ENCODE results near the gene PNLIPRP1. TPM values are rescaled to one million over a fixed set of nuclear protein-coding genes. Genes with fewer than 3 reads are reported as not detected.

PNLIPRP1 gene
- total RNA-seq, 1 donor: not detected

- Histone ChIP-seq H4K20me1 (ENCODE audit: insufficient read depth, low read length) (no peaks in the 10 kb centered on the region), H3K9me3 (ENCODE audit: low read depth, low read length) (no peaks in the 10 kb centered on the region), H3K4me2 (ENCODE audit: insufficient read depth, low read length) (no peak within 1 kb of the TSS), H3K27ac (ENCODE audit: low read depth, low read length) (no peak within 1 kb of the TSS), H3K4me1 (ENCODE audit: insufficient read depth, low read length) (no peaks in the 10 kb centered on the region), H3K4me3 (ENCODE audit: insufficient read depth, low read length) (no peak within 1 kb of the TSS), H3K79me2 (ENCODE audit: insufficient read depth, low read length) (no peaks in the 10 kb centered on the region), H3K27me3 (ENCODE audit: insufficient read depth, low read length) (no peaks in the 10 kb centered on the region), H2AFZ (ENCODE audit: low read length) (no peak within 1 kb of the TSS), H3K36me3 (ENCODE audit: insufficient read depth, low read length) (no peaks in the 10 kb centered on the region)
- TF ChIP-seq CTCF (IDR thresholded peaks at IDR 0.05; ENCODE audit: extremely low read depth, low read depth, low read length): no peak
- DNase-seq (ENCODE audit: insufficient read length, low spot score, missing footprints): no peak
Observed at GRCh38 chr10:116620423-116621400, 30.0 kb downstream of the PNLIPRP1 start, which contains the start of gene PNLIPRP2. PNLIPRP2 (plus strand) TSS chr10:116620953.

GRCh38 chr10:116621476-116621875 lies 30.7 kb downstream of the PNLIPRP1 start:
- H3K27ac ChIP-seq (ENCODE audit: low read depth, low read length): no peak overlapping the region
- no peaks in the 10 kb centered on the region for H3K36me3 ChIP-seq (ENCODE audit: insufficient read depth, low read length)
- no peaks in the 10 kb centered on the region for H3K79me2 ChIP-seq (ENCODE audit: insufficient read depth, low read length)
- no peaks in the 10 kb centered on the region for H3K4me1 ChIP-seq (ENCODE audit: insufficient read depth, low read length)
- no peak overlapping the region for H2AFZ ChIP-seq (ENCODE audit: low read length)
- no peaks in the 10 kb centered on the region for H4K20me1 ChIP-seq (ENCODE audit: insufficient read depth, low read length)
- no peaks in the 10 kb centered on the region for H3K27me3 ChIP-seq (ENCODE audit: insufficient read depth, low read length)
- no peak for TF ChIP-seq CTCF (IDR thresholded peaks at IDR 0.05; ENCODE audit: extremely low read depth, low read depth, low read length)
- no peak for DNase-seq (ENCODE audit: insufficient read length, low spot score, missing footprints)
- no peak overlapping the region for H3K4me2 ChIP-seq (ENCODE audit: insufficient read depth, low read length)
- no peak overlapping the region for H3K4me3 ChIP-seq (ENCODE audit: insufficient read depth, low read length)
- no peaks in the 10 kb centered on the region for H3K9me3 ChIP-seq (ENCODE audit: low read depth, low read length)

- Histone ChIP-seq H4K20me1 (ENCODE audit: insufficient read depth, low read length) (no peaks in the 10 kb centered on the region), H3K27ac (ENCODE audit: low read depth, low read length) (no peak overlapping the region), H3K36me3 (ENCODE audit: insufficient read depth, low read length) (no peaks in the 10 kb centered on the region), H3K4me2 (ENCODE audit: insufficient read depth, low read length) (no peak overlapping the region), H3K9me3 (ENCODE audit: low read depth, low read length) (no peaks in the 10 kb centered on the region), H3K79me2 (ENCODE audit: insufficient read depth, low read length) (no peaks in the 10 kb centered on the region), H3K4me3 (ENCODE audit: insufficient read depth, low read length) (no peak overlapping the region), H2AFZ (ENCODE audit: low read length) (no peak overlapping the region), H3K27me3 (ENCODE audit: insufficient read depth, low read length) (no peaks in the 10 kb centered on the region), H3K4me1 (ENCODE audit: insufficient read depth, low read length) (no peaks in the 10 kb centered on the region)
- no peak for TF ChIP-seq CTCF (IDR thresholded peaks at IDR 0.05; ENCODE audit: extremely low read depth, low read depth, low read length)
- DNase-seq (ENCODE audit: insufficient read length, low spot score, missing footprints): no peak
Observed at GRCh38 chr10:116621934-116622655, 31.3 kb downstream of the PNLIPRP1 start.

- Histone ChIP-seq H3K79me2 (ENCODE audit: insufficient read depth, low read length) (no peaks in the 10 kb centered on the region), H3K27ac (ENCODE audit: low read depth, low read length) (no peak overlapping the region), H3K4me3 (ENCODE audit: insufficient read depth, low read length) (no peak overlapping the region), H3K36me3 (ENCODE audit: insufficient read depth, low read length) (no peaks in the 10 kb centered on the region), H3K4me2 (ENCODE audit: insufficient read depth, low read length) (no peak overlapping the region), H2AFZ (ENCODE audit: low read length) (no peak overlapping the region), H4K20me1 (ENCODE audit: insufficient read depth, low read length) (no peaks in the 10 kb centered on the region), H3K4me1 (ENCODE audit: insufficient read depth, low read length) (no peaks in the 10 kb centered on the region), H3K27me3 (ENCODE audit: insufficient read depth, low read length) (no peaks in the 10 kb centered on the region), H3K9me3 (ENCODE audit: low read depth, low read length) (no peaks in the 10 kb centered on the region)
- no peak for TF ChIP-seq CTCF (IDR thresholded peaks at IDR 0.05; ENCODE audit: extremely low read depth, low read depth, low read length)
- no peak for DNase-seq (ENCODE audit: insufficient read length, low spot score, missing footprints)
Observed at GRCh38 chr10:116625845-116626244, 35.1 kb downstream of the PNLIPRP1 start.

All from osteoblast (primary cell).